Endodermal cell (in vitro differentiated cells): ENCODE data around the gene EPS8L2. TPM values are rescaled to one million over a fixed set of nuclear protein-coding genes. Genes with fewer than 3 reads are reported as not detected.

Experiments
- DNase-seq: peaks from one replicate; pipeline ENCODE4 v3.0.0-alpha.2; 2017
- H3K27ac ChIP-seq: 2 replicates; pipeline ENCODE4 v1.5.1; 2013; ENCODE audit warnings: mild to moderate bottlenecking, low read depth, low read length, moderate library complexity
- H3K27me3 ChIP-seq: 2 replicates; pipeline ENCODE4 v1.6.1; 2013; ENCODE audit warnings: mild to moderate bottlenecking, low read length, moderate library complexity; ENCODE audit not compliant: insufficient read depth, control insufficient read depth, poor library complexity, severe bottlenecking
- H3K36me3 ChIP-seq: 2 replicates; pipeline ENCODE4 v1.7.0; 2013; ENCODE audit warnings: mild to moderate bottlenecking, low read length, moderate library complexity; ENCODE audit not compliant: control insufficient read depth, insufficient read depth
- H3K4me1 ChIP-seq: one replicate; pipeline ENCODE4 v1.7.0; 2013; ENCODE audit warnings: low read length; ENCODE audit not compliant: control insufficient read depth, insufficient read depth
- H3K4me3 ChIP-seq: 2 replicates; pipeline ENCODE4 v1.5.1; 2013; ENCODE audit warnings: mild to moderate bottlenecking, low read length, moderate library complexity
- H3K9ac ChIP-seq: 2 replicates; pipeline ENCODE4 v1.6.1; 2013; ENCODE audit warnings: mild to moderate bottlenecking, low read length, moderate library complexity; ENCODE audit not compliant: poor library complexity, severe bottlenecking; ENCODE audit errors: extremely low read depth
- H3K9me3 ChIP-seq: 2 replicates; pipeline ENCODE4 v1.6.1; 2013; ENCODE audit warnings: mild to moderate bottlenecking, low read length, moderate library complexity; ENCODE audit not compliant: control insufficient read depth
- H3K27ac Mint-ChIP-seq: 2 replicates; pipeline ENCODE4 v1.8.0; 2020; ENCODE audit warnings: mixed read lengths
- H3K27me3 Mint-ChIP-seq: 2 replicates; pipeline ENCODE4 v1.8.0; 2021; ENCODE audit warnings: mild to moderate bottlenecking, mixed read lengths; ENCODE audit not compliant: insufficient read depth
- H3K36me3 Mint-ChIP-seq: 2 replicates; pipeline ENCODE4 v1.8.0; 2020; ENCODE audit warnings: low read depth, mixed read lengths
- H3K4me1 Mint-ChIP-seq: 2 replicates; pipeline ENCODE4 v1.8.0; 2020; ENCODE audit warnings: mixed read lengths
- H3K4me3 Mint-ChIP-seq: 2 replicates; pipeline ENCODE4 v1.8.0; 2020; ENCODE audit warnings: mild to moderate bottlenecking, moderate library complexity, mixed read lengths
- H3K9me3 Mint-ChIP-seq: 2 replicates; pipeline ENCODE4 v1.8.0; 2020; ENCODE audit warnings: mild to moderate bottlenecking, mixed read lengths
- WGBS, 2 experiments: methylation state at CpG; one replicate each; pipeline versions ENCODE4 v1.1.5 to v1.1.7; 2013; ENCODE audit warnings: missing lambda C conversion rate in 2 of 2, mixed read lengths in 1 of 2; ENCODE audit not compliant: insufficient coverage in 1 of 2, insufficient read length in 1 of 2; 5-methylcytosine and 5-hydroxymethylcytosine counted together
- total RNA-seq, 2 donors: library from RNA; stranded (reverse); fragmentation: NEBNext Ultra II Directional in 1 of 2; extraction: Animal tissue kit (Norgen Biotek cat#: 25700) in 1 of 2; gene quantifications; 2 replicates in 1 of 2; 3 replicates in 1 of 2; pipeline ENCODE4 v1.2.1, GENCODE V29; 2021
- TF ChIP-seq, protein P1 (sequence below): fragments of 200-600 bp; sonication (generic); conservative IDR thresholded peaks from 2 replicates; pipeline ENCODE4 v1.5.0; 2021; ENCODE audit warnings: antibody characterized with exemption, mild to moderate bottlenecking

The EPS8L2 gene
- total RNA-seq, 2 donors from 2014 or later = 26.2 to 28.0 TPM

GRCh38 chr11:703506-703905 is 2.5 kb upstream of the EPS8L2 start:
- TF ChIP-seq, protein P1, sequence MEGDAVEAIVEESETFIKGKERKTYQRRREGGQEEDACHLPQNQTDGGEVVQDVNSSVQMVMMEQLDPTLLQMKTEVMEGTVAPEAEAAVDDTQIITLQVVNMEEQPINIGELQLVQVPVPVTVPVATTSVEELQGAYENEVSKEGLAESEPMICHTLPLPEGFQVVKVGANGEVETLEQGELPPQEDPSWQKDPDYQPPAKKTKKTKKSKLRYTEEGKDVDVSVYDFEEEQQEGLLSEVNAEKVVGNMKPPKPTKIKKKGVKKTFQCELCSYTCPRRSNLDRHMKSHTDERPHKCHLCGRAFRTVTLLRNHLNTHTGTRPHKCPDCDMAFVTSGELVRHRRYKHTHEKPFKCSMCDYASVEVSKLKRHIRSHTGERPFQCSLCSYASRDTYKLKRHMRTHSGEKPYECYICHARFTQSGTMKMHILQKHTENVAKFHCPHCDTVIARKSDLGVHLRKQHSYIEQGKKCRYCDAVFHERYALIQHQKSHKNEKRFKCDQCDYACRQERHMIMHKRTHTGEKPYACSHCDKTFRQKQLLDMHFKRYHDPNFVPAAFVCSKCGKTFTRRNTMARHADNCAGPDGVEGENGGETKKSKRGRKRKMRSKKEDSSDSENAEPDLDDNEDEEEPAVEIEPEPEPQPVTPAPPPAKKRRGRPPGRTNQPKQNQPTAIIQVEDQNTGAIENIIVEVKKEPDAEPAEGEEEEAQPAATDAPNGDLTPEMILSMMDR = no peak
- H3K36me3 Mint-ChIP-seq = peaks cover 17% of the 10 kb centered on the region
- H3K27ac ChIP-seq = no peak overlapping the region

DNA sequence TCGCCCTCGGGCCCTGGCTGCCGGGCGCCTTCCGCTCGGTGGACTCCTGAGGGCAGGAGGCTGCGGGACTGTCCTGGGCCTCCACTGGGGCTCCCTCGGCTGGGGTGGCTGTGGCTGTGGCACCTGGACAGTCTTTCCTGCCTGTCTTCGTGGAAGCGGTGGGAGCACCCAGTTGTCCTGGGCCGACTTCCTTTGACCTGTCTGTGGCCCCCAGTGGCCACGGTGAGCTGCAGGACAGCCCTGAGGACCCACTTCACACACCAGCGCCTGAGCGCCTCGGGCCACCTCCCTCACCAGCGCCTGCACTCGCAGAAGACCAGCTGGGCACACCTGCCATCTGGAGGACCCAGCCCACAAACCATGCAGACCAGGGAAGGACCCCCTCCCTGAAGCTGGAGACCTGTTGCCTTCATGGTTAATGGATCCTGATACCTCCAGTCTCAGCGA is 1.8 kb upstream of the EPS8L2 start:
- Histone ChIP-seq H3K9me3 (no peaks in the 10 kb centered on the region), H3K4me3 (no peak overlapping the region), H3K4me1 (peaks cover 5% of the 10 kb centered on the region), H3K27me3 (no peaks in the 10 kb centered on the region), H3K36me3 (no peaks in the 10 kb centered on the region), H3K27ac (no peak overlapping the region), H3K9ac (no peak overlapping the region)
- Mint-ChIP-seq H3K36me3 (peaks cover 17% of the 10 kb centered on the region), H3K27me3 (no peaks in the 10 kb centered on the region), H3K4me3 (no peak overlapping the region), H3K27ac (no peak overlapping the region), H3K4me1 (no peaks in the 10 kb centered on the region), H3K9me3 (no peaks in the 10 kb centered on the region)
- 96 to 97% methylated on average over 16 to 18 of the region's 18 CpGs for WGBS, 2 experiments
- no peak for DNase-seq
- TF ChIP-seq, protein P1 = no peak

More at GRCh38 chr11:703506-703905, 2.5 kb upstream of the EPS8L2 start:
- H3K27me3 ChIP-seq = no peaks in the 10 kb centered on the region
- Mint-ChIP-seq H3K27me3 (no peaks in the 10 kb centered on the region), H3K4me3 (no peak overlapping the region), H3K27ac (no peak overlapping the region), H3K9me3 (no peaks in the 10 kb centered on the region), H3K4me1 (no peaks in the 10 kb centered on the region)
- no peaks in the 10 kb centered on the region for H3K9me3 ChIP-seq
- WGBS, 2 experiments = 93 to 94% methylated on average over 6 to 9 of the region's 9 CpGs
- no peak overlapping the region for H3K9ac ChIP-seq
- no peaks in the 10 kb centered on the region for H3K36me3 ChIP-seq
- no peak overlapping the region for H3K4me3 ChIP-seq
- no peak for DNase-seq
- H3K4me1 ChIP-seq = peaks cover 5% of the 10 kb centered on the region

GRCh38 chr11:704781-705645 is 1.0 kb upstream of the EPS8L2 start:
- no peaks in the 10 kb centered on the region for H3K4me1 Mint-ChIP-seq
- no peaks in the 10 kb centered on the region for H3K36me3 ChIP-seq
- H3K4me3 ChIP-seq = no peak overlapping the region
- no peak overlapping the region for H3K27ac ChIP-seq
- no peaks in the 10 kb centered on the region for H3K27me3 Mint-ChIP-seq
- H3K36me3 Mint-ChIP-seq = peaks cover 15% of the 10 kb centered on the region
- no peaks in the 10 kb centered on the region for H3K9me3 ChIP-seq
- no peaks in the 10 kb centered on the region for H3K9me3 Mint-ChIP-seq
- peak overlapping the region; percentile 37 for H3K4me3 Mint-ChIP-seq
- TF ChIP-seq, protein P1 = no peak
- 87 to 91% methylated on average over 22 to 27 of the region's 27 CpGs for WGBS, 2 experiments
- no peak overlapping the region for H3K27ac Mint-ChIP-seq
- peaks cover 5% of the 10 kb centered on the region for H3K4me1 ChIP-seq
- DNase-seq = peak; percentile 78
- H3K27me3 ChIP-seq = no peaks in the 10 kb centered on the region
- no peak overlapping the region for H3K9ac ChIP-seq
